ENCODE results near the gene SH3BP5L.

DNA sequence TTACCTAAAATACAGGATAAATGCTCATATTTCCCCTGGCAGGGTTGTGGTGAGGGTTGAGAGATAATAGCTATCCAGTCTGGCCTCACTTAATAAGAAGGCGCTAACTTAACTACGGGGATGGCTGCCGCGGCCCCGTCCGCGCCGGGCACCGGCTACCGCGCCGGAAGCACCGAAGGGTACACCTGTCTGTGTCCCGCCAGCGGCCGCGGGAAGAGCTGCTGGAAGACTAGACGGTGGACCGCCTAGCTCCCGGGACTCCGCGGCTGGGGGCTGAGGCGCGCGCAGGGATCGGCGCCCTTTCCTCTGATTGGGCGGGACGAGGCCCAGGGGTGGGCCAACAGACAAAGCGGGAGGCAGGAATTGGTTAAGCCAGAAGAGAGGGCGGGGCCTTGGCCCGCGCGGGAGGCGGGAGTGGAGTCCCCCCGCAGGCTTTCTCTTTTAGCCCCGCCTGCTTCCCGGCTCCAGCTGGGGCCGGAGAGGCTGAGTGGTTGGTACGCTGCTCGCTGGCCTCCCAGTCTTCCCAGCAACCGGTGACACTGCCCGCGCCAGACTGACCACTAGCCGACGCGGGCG is 12.2 kb upstream of the SH3BP5L start, which contains the start of gene ZNF672:
- peak; percentile 66 for TF ChIP-seq POLR2A (IDR thresholded peaks at IDR 0.05)
- TF ChIP-seq, protein P1, sequence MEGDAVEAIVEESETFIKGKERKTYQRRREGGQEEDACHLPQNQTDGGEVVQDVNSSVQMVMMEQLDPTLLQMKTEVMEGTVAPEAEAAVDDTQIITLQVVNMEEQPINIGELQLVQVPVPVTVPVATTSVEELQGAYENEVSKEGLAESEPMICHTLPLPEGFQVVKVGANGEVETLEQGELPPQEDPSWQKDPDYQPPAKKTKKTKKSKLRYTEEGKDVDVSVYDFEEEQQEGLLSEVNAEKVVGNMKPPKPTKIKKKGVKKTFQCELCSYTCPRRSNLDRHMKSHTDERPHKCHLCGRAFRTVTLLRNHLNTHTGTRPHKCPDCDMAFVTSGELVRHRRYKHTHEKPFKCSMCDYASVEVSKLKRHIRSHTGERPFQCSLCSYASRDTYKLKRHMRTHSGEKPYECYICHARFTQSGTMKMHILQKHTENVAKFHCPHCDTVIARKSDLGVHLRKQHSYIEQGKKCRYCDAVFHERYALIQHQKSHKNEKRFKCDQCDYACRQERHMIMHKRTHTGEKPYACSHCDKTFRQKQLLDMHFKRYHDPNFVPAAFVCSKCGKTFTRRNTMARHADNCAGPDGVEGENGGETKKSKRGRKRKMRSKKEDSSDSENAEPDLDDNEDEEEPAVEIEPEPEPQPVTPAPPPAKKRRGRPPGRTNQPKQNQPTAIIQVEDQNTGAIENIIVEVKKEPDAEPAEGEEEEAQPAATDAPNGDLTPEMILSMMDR (IDR thresholded peaks at IDR 0.05) = no peak

All from testis (tissue), 2 donors.